ENCODE results near the gene MAP7D3. TPM values are rescaled to one million over a fixed set of nuclear protein-coding genes. Genes with fewer than 3 reads are reported as not detected.

The MAP7D3 gene
- total RNA-seq, 1 experiment from 2014 or later: 27.5 TPM

DNA sequence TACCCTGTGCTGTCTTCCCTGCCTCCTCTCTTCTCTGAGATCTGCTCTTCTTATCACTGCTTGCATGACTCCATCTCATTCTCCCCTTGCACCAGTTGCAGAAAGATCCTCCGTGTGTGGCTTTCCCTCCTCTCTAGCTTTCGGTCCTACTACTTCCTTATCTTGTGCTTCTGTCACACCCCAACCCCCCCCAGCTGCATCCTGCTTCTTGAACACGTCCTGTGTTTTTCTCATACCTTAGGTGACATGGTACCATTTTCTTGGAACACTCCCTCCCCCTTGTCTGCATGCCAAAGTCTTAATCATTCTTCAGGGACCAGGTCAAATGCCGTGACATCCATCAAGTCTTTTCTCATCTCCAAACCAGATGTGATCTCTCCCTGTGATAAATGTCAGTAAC, 57.4 kb downstream of the MAP7D3 start:
- H3K27ac ChIP-seq: no peak overlapping the region
- no peaks in the 10 kb centered on the region for H3K27me3 ChIP-seq (replicated peaks)
- no peak overlapping the region for H3K4me3 ChIP-seq
- H3K9me3 ChIP-seq (replicated peaks): no peaks in the 10 kb centered on the region
- no peak for DNase-seq (ENCODE audit: low read depth in 1 of 2, low spot score in 2 of 2)
- H3K36me3 ChIP-seq: no peaks in the 10 kb centered on the region
- no peaks in the 10 kb centered on the region for H3K4me1 ChIP-seq (replicated peaks)

DNA sequence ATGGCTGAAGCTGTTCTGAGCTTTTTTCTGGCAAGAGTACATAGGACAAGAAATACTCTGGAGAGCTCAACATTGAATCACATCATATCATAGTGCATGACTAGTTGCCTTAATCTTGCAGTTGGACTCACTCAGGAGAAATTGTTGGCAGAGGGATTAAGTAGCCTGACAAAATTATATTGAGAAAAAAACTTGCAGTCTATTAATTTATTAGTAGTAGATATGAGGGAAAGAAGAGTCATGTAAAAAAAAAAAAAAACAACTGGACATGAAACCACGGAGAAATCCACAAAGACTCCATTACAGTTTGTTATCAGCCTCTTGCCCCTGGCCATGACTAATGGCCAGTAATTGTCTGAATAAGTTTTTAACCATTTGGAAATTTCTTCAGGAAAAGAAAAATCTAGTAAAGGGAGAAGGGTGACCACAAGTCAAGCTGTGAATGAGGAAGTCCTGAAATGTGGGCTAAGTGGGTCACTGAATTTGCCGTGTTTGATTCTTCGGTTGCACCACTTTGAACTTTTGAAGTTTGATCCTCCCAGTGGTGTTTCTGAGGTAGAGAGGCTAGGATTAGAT, 58.3 kb downstream of the MAP7D3 start:
- no peaks in the 10 kb centered on the region for H3K9me3 ChIP-seq (replicated peaks)
- H3K4me3 ChIP-seq: no peak overlapping the region
- no peaks in the 10 kb centered on the region for H3K36me3 ChIP-seq
- no peak overlapping the region for H3K27ac ChIP-seq
- H3K27me3 ChIP-seq (replicated peaks): no peaks in the 10 kb centered on the region
- H3K4me1 ChIP-seq (replicated peaks): no peaks in the 10 kb centered on the region
- no peak for DNase-seq (ENCODE audit: low read depth in 1 of 2, low spot score in 2 of 2)

DNA sequence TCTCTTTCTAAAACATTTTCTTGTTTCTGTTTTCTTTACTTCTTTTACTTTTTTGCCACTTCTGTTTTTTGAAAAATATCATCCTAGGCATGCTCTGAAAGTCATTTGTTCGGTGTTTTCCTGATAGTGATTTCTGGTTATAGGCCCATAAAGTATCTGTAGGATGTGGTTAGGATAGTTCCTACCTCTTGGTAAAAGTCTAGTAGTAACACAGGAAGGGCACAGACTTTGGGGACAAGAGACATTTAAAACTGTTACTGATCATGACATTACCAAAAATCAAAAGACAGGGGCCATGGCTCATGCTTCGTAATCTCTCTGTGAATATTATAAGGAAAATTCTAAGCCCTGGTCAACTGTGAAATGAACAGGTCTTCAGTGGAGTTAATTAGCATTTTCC, 59.1 kb downstream of the MAP7D3 start:
- DNase-seq (ENCODE audit: low read depth in 1 of 2, low spot score in 2 of 2): no peak
- no peaks in the 10 kb centered on the region for H3K4me1 ChIP-seq (replicated peaks)
- H3K9me3 ChIP-seq (replicated peaks): no peaks in the 10 kb centered on the region
- no peak overlapping the region for H3K4me3 ChIP-seq
- H3K27ac ChIP-seq: no peak overlapping the region
- no peaks in the 10 kb centered on the region for H3K36me3 ChIP-seq
- no peaks in the 10 kb centered on the region for H3K27me3 ChIP-seq (replicated peaks)

DNA sequence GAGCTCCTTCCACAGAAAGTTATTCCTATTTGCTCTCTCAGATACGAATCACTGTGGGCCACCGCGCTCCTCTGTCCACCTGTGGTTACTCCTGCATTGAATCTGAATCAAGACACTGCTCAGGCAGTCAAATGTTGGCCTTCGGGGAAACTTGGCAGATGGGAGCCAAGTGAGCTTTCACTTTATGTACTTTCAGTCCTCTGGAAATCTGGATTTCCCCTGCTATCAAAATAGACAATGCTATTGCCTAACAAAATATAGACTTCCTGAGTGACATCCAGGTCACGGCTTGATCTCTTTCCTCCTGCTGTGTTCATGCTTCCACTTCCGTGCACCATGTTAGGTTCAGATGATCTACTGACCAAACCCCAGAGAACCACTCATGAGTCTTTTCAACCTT, 60.0 kb downstream of the MAP7D3 start:
- peaks cover 1% of the 10 kb centered on the region; the same call in 1 of the 2 replicates for H3K4me1 ChIP-seq (replicated peaks)
- no peaks in the 10 kb centered on the region for H3K27me3 ChIP-seq (replicated peaks)
- H3K4me3 ChIP-seq: no peak overlapping the region
- H3K36me3 ChIP-seq: no peaks in the 10 kb centered on the region
- no peak overlapping the region for H3K27ac ChIP-seq
- H3K9me3 ChIP-seq (replicated peaks): no peaks in the 10 kb centered on the region
- no peak for DNase-seq (ENCODE audit: low read depth in 1 of 2, low spot score in 2 of 2)

DNA sequence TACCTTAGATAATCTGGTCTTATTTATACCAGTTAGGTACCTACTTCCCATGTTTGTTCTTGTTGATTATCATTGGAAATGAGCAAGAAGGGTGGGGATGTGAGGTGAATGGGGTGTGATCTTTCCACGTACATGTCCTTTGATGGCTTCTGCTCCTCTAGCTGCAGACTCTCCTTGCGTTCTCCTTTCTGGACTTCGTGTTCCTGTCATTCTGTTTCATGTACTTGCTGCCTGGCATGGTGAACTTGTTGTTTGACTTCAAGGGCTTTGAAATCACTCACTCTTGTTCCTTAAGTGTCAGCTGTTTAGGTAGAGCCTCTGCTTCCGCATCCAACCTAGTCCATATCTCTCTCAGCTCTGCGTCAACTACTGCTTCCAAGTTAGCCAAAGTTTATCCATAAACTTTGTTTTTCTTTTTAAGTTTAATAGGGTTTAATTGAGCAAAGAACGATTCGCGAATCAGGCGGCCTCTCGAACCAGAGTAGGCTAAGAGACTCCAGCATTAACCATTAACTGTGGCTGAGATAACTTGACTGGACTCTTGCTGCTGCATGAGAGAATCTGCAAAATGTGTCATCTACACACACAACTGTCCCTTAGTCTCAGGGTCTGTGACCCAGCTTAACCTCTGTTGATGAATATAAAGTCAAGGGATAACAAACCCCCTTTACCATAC, 61.0 kb downstream of the MAP7D3 start:
- no peak overlapping the region for H3K27ac ChIP-seq
- H3K4me1 ChIP-seq (replicated peaks): peaks cover 11% of the 10 kb centered on the region
- H3K36me3 ChIP-seq: no peaks in the 10 kb centered on the region
- H3K4me3 ChIP-seq: no peak overlapping the region
- no peak for DNase-seq (ENCODE audit: low read depth in 1 of 2, low spot score in 2 of 2)
- no peaks in the 10 kb centered on the region for H3K27me3 ChIP-seq (replicated peaks)
- H3K9me3 ChIP-seq (replicated peaks): no peaks in the 10 kb centered on the region

DNA sequence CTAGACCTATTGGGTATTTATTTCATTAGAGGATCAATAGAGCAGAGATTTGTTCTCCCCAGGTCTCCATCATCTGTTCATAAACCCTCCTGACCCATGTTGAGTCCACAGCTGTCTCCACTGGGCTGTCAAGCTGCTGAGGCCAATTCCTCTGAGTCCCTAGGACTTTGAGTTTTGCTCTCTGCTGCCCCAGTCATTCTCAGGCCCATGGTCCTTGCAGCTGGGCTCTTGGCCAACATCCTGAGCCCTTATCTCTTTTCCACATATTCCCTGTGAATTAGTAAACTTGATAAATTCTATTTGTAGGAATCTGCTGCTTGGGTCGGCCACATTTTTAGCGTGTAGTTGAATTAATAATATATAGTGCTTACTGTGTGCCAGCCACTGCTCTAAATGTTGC, 62.0 kb downstream of the MAP7D3 start:
- Histone ChIP-seq H3K36me3 (no peaks in the 10 kb centered on the region), H3K27me3 (replicated peaks) (no peaks in the 10 kb centered on the region), H3K4me1 (replicated peaks) (peaks cover 12% of the 10 kb centered on the region), H3K4me3 (no peak overlapping the region), H3K9me3 (replicated peaks) (no peaks in the 10 kb centered on the region), H3K27ac (no peak overlapping the region)
- no peak for DNase-seq (ENCODE audit: low read depth in 1 of 2, low spot score in 2 of 2)

DNA sequence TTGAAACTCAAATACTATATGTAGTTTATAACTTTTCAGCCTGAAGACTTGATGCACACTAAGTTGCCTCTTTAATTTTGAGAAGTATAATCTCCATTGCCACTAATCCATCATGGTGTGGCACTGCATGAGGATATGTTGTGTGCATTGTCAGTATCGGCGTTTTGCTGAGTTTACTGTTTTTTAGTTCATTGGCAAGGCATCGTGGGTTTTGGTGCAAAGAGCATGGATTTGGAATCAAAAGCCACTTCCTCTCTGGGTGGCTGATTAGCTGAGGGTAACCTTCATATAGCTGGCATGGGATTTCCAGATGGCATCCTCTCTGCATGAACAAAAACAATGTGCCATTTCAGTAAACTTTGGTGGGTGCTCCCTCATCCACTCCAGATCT, 65.2 kb downstream of the MAP7D3 start:
- Histone ChIP-seq H3K4me3 (no peak overlapping the region), H3K36me3 (no peaks in the 10 kb centered on the region), H3K4me1 (replicated peaks) (peaks cover 12% of the 10 kb centered on the region), H3K27ac (no peak overlapping the region), H3K9me3 (replicated peaks) (no peaks in the 10 kb centered on the region), H3K27me3 (replicated peaks) (no peaks in the 10 kb centered on the region)
- no peak for DNase-seq (ENCODE audit: low read depth in 1 of 2, low spot score in 2 of 2)

DNA sequence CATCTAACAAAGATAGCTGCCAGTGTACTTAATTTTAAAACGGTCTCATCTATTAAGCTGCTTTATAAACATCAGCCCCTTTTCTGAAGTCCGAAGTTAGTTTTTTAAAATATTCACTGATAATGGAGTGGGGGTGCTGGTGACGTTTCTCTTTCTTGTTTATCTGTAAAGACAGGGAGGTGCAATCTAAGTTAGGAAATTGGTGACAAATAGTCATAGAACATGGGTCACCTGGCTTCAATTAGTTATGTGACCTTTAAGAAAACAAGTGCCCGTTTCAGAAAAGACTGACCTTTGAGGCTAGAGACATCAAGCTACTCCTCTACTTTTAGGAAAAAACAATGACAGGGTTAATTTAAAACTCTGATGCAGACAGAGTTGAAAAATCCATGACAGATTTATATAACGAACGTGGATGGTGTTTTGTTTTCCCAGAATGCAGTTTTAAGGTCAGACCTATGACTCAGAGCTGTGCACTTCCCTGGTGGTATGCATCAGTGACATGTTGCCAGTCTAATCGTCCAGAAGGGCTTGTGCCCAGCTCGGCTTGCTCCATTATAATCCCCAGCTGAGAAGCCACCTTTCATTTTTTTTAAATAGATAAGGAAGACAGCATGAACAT, 65.7 kb downstream of the MAP7D3 start:
- Histone ChIP-seq H3K4me1 (replicated peaks) (peaks cover 12% of the 10 kb centered on the region), H3K27me3 (replicated peaks) (no peaks in the 10 kb centered on the region), H3K9me3 (replicated peaks) (no peaks in the 10 kb centered on the region), H3K36me3 (no peaks in the 10 kb centered on the region), H3K27ac (peak overlapping the region; percentile 67), H3K4me3 (peak overlapping the region; percentile 15)
- DNase-seq (ENCODE audit: low read depth in 1 of 2, low spot score in 2 of 2): no peak

DNA sequence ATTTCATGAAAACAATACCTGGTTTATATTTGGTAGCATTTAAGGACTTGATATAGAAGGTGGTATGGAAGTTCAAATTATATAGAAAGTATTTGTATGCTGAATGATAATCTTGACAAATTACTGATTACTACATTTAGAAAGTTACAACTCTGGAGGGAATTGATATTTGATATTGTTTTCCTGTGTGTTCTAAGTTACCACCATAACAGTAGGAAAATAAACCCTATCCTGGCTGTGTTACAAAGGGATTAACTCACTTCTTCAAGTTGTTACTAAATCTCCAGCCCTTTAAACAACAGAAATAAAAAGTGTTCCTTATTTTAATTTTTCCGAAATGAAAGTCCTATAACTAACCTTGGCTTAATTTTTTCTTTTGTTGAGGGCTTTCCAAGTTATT, 67.3 kb downstream of the MAP7D3 start:
- Histone ChIP-seq H3K36me3 (no peaks in the 10 kb centered on the region), H3K9me3 (replicated peaks) (no peaks in the 10 kb centered on the region), H3K27me3 (replicated peaks) (no peaks in the 10 kb centered on the region), H3K27ac (no peak overlapping the region), H3K4me3 (no peak overlapping the region), H3K4me1 (replicated peaks) (peaks cover 12% of the 10 kb centered on the region)
- DNase-seq (ENCODE audit: low read depth in 1 of 2, low spot score in 2 of 2): no peak

DNA sequence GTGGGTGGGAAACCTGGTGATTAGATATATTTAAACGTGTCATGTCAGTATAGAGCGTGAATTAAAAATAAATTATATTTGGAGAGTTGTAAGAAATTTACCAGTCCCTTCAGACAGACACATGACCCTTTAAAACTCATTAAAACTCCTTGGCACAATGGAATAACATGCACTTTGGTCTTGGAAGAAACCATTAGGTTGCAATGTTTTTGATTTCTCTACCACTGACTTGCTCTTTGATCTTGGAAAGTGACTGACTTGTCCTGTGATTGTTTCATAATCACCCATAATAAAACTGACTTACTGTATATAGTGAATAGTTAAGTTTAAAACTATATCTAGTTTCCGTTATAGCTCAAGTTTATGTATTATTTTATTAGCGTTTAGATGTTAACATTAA, 68.0 kb downstream of the MAP7D3 start:
- H3K4me1 ChIP-seq (replicated peaks): peaks cover 12% of the 10 kb centered on the region
- no peak overlapping the region for H3K27ac ChIP-seq
- H3K36me3 ChIP-seq: no peaks in the 10 kb centered on the region
- no peak for DNase-seq (ENCODE audit: low read depth in 1 of 2, low spot score in 2 of 2)
- no peak overlapping the region for H3K4me3 ChIP-seq
- no peaks in the 10 kb centered on the region for H3K27me3 ChIP-seq (replicated peaks)
- H3K9me3 ChIP-seq (replicated peaks): no peaks in the 10 kb centered on the region

DNA sequence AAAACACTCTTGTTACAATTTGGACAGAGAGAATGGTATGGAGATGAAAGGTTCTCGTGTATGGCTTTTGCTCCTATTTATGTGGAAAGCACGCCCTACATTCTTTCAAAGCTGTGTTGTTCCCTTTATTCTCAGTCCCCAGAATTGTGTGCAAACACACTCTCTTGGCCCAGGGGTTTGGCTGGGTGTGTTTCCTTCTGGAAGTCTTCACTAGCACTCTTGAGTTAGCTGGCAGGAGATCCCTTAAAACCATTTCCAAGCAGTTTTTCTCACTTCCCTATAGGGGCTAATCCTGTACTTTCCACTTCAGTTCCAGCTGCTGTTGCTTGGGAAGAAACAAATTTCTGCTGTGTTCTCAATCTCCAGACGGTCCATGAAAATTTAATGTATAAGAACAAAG, 68.8 kb downstream of the MAP7D3 start:
- Histone ChIP-seq H3K9me3 (replicated peaks) (no peaks in the 10 kb centered on the region), H3K27ac (no peak overlapping the region), H3K36me3 (no peaks in the 10 kb centered on the region), H3K27me3 (replicated peaks) (no peaks in the 10 kb centered on the region), H3K4me3 (no peak overlapping the region), H3K4me1 (replicated peaks) (peaks cover 12% of the 10 kb centered on the region)
- no peak for DNase-seq (ENCODE audit: low read depth in 1 of 2, low spot score in 2 of 2)

DNA sequence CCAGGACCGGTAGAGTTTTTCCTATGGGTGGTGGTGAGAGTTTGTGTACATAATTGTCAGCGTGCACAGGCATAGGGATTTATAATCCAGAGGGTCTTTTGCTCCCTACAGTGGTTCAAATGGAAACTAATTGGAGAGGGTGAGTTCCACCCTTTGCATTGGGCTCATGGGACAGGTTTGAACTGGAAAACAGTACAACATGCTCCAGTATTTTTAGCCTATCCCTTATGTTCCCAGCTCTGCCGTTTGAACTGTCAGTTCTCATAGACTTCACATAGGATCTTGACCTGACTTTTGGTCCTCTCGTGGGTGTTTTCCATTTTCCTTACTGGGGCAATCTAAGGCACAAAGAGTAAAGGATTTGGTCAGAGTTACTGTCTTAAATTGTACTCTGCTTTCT, 72.1 kb downstream of the MAP7D3 start:
- Histone ChIP-seq H3K4me3 (no peak overlapping the region), H3K9me3 (replicated peaks) (no peaks in the 10 kb centered on the region), H3K27me3 (replicated peaks) (no peaks in the 10 kb centered on the region), H3K4me1 (replicated peaks) (peaks cover 14% of the 10 kb centered on the region), H3K36me3 (0 out of 2 replicates have a peak, but pooled peaks cover 3% of the 10 kb centered on the region), H3K27ac (no peak overlapping the region)
- DNase-seq (ENCODE audit: low read depth in 1 of 2, low spot score in 2 of 2): no peak

DNA sequence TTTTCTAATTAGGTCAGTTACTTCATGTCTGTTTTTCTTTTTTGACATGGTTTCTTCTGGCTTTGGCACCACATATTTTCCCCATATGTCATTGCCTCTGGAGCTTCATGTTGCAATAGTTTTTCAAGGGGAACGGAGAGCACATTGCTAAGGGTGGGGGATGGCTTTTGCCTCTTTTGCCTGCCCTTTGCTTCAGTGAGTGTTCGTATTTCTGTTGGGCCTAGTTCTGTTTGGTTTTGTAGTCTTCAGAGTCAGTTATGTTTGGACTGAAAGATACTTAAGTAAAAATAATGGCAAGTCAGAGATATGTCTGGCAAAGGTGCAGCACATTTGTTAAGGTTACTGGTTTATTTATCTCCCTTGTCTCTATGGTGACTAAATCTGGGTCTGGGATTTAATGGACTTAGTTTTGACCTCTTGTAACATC, 74.8 kb downstream of the MAP7D3 start:
- H3K4me3 ChIP-seq: no peak overlapping the region

DNA sequence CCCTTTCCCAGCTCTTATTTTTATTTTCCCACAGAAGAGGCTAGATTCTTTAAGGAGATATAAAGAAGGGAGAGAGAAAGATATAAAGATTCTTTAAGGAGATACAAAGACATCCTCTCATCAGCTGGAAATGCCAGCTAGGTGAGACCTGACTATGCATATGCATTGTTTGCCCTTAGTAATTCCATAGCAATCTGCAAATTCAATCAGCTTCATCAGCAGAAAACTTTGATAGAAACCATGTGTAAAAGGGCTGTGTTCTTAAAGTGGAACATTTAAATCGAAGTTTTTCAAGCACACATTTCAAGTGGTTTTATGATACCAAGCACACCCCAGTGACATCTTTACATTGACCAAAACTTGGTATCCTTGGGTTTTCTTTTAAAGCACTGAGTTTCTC, 79.8 kb downstream of the MAP7D3 start:
- DNase-seq (ENCODE audit: low read depth in 1 of 2, low spot score in 2 of 2): no peak
- Histone ChIP-seq H3K4me1 (replicated peaks) (peaks cover 40% of the 10 kb centered on the region), H3K27ac (peak overlapping the region; percentile 96), H3K9me3 (replicated peaks) (no peaks in the 10 kb centered on the region), H3K36me3 (0 out of 2 replicates have a peak, but pooled peaks cover 3% of the 10 kb centered on the region), H3K27me3 (replicated peaks) (no peaks in the 10 kb centered on the region), H3K4me3 (no peak overlapping the region)

More for the DNA sequence above, 74.8 kb downstream of the MAP7D3 start:
- Histone ChIP-seq H3K4me1 (replicated peaks) (peaks cover 16% of the 10 kb centered on the region), H3K9me3 (replicated peaks) (no peaks in the 10 kb centered on the region), H3K36me3 (0 out of 2 replicates have a peak, but pooled peaks cover 3% of the 10 kb centered on the region), H3K27me3 (replicated peaks) (no peaks in the 10 kb centered on the region), H3K27ac (peak overlapping the region; percentile 90)
- peak; percentile 41 to 60 for DNase-seq (ENCODE audit: low read depth in 1 of 2, low spot score in 2 of 2)
